AG04450 (cell line): Measurements from ENCODE around the gene CAP2. TPM values are rescaled to one million over a fixed set of nuclear protein-coding genes. Genes with fewer than 3 reads are reported as not detected.
A peak's percentile ranks its signal among the peaks of the same experiment; 100 is the strongest.
"Not testable (repeated sequence)": the region's sequence is repeated elsewhere in the genome, so short reads cannot be mapped to it uniquely, and the experiment has no call there.

Experiments
- CTCF ChIA-PET: fragments of 300-600, 350-600 bp; formaldehyde crosslinking; extraction: SDS; loops from one replicate; lab custom pipeline; 2022; ENCODE audit warnings: antibody characterized with exemption, inconsistent platforms; lab: Charles Lee
- POLR2A ChIA-PET: fragments of 350-600 bp; formaldehyde crosslinking; extraction: SDS; loops from one replicate; lab custom pipeline; 2021; ENCODE audit warnings: antibody characterized with exemption, inconsistent platforms; lab: Yijun Ruan, JAX
- DNase-seq: peaks from one replicate; pipeline ENCODE4 v3.0.0-alpha.2; 2011; ENCODE audit warnings: low read depth, low spot score
- H3K27ac ChIP-seq: one replicate; pipeline ENCODE4 v1.5.1; 2012; ENCODE audit warnings: low read depth, low read length, control low read depth
- H3K27me3 ChIP-seq: one replicate; pipeline ENCODE4 v1.6.0; 2012; ENCODE audit warnings: low read length; ENCODE audit not compliant: control insufficient read depth, insufficient read depth
- H3K4me3 ChIP-seq: 2 replicates; pipeline ENCODE4 v1.5.1; 2011; ENCODE audit warnings: mild to moderate bottlenecking, low read depth, low read length, control low read depth
- H3K9me3 ChIP-seq: 2 replicates; pipeline ENCODE4 v1.5.1; 2012; ENCODE audit warnings: low read length; ENCODE audit not compliant: control insufficient read depth, insufficient read depth
- polyA plus RNA-seq: library from polyadenylated mRNA; depleted of rRNA; stranded (reverse); fragments of >200 nt; gene quantifications from 2 replicates; pipeline ENCODE4 v1.2.3, GENCODE V29; 2011
- TF ChIP-seq, protein P1 (sequence below): IDR thresholded peaks from 2 replicates; pipeline ENCODE4 v1.5.1; 2011; ENCODE audit warnings: low read depth, low read length, control low read depth, inconsistent platforms

The CAP2 gene
- polyA plus RNA-seq, 1 experiment: 74.4 TPM

DNA sequence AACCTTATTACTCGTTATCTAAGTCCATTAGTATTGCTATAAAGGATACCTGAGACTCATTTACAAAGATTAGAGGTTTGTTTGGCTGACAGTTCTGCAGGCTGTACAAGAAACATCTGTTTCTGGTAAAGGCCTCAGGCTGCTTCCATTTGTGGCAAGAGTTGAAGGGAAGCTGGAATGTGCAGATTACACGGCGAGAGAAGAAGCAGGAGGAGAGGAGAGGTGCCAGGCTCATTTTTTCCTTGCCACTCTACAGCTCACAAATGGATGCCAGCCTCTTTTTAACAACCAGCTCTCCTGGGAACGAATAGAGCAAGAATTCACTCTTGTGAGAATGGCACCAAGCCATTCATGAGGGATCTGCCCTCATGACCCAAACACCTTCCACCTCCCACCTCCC, 14.7 kb downstream of the CAP2 start:
- H3K27ac ChIP-seq: no peak overlapping the region
- ChIA-PET POLR2A (no interaction called here), CTCF (no interaction called here)
- H3K4me3 ChIP-seq: no peak overlapping the region
- DNase-seq: no peak
- H3K27me3 ChIP-seq: no peaks in the 10 kb centered on the region
- TF ChIP-seq, protein P1, sequence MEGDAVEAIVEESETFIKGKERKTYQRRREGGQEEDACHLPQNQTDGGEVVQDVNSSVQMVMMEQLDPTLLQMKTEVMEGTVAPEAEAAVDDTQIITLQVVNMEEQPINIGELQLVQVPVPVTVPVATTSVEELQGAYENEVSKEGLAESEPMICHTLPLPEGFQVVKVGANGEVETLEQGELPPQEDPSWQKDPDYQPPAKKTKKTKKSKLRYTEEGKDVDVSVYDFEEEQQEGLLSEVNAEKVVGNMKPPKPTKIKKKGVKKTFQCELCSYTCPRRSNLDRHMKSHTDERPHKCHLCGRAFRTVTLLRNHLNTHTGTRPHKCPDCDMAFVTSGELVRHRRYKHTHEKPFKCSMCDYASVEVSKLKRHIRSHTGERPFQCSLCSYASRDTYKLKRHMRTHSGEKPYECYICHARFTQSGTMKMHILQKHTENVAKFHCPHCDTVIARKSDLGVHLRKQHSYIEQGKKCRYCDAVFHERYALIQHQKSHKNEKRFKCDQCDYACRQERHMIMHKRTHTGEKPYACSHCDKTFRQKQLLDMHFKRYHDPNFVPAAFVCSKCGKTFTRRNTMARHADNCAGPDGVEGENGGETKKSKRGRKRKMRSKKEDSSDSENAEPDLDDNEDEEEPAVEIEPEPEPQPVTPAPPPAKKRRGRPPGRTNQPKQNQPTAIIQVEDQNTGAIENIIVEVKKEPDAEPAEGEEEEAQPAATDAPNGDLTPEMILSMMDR: no peak
- peaks cover 11% of the 10 kb centered on the region for H3K9me3 ChIP-seq

DNA sequence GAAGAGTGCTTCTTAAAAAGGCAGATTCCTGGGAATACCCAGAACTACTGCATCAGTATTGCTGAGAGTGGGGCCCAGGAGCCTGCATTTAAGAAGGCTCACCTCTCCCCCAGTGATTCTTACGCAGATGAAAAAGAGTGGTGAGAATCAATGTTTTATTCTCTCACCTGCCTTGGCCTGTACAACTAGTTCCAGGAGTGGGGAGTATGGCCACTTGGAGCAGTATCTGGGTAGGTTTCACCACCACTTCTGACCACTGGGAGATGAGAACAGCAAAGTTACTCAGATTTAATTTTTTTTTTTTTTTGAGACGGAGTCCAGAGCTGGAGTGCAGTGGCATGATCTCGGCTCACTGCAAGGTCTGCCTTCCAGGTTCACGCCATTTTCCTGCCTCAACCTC, 16.9 kb downstream of the CAP2 start:
- Histone ChIP-seq H3K9me3 (peaks cover 11% of the 10 kb centered on the region), H3K4me3 (no peak overlapping the region), H3K27me3 (no peaks in the 10 kb centered on the region), H3K27ac (no peak overlapping the region)
- TF ChIP-seq, protein P1: no peak
- CTCF ChIA-PET: no interaction called here
- no peak for DNase-seq
- POLR2A ChIA-PET: no interaction called here

DNA sequence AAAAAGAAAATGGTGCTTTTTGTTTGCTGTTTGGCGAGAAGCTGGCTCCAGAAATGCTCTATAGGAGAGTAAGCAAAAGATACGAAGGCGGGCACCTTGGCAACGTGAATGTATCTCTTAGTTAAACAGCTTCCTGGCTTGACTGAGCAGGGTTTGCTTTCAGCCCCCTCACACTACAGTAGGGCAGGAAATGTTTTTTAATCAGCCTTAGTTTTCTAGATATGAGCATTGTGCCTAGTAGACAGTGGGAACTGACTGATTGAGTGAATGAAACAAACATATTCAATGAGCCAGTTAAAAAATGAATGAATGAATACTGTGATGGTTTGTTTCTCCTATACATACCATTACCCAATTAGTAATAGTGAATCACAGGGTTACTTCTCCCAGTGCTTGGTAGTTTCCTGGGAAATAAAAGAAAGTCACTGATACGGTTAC, 19.9 kb downstream of the CAP2 start:
- Histone ChIP-seq H3K9me3 (peaks cover 7% of the 10 kb centered on the region), H3K27ac (peak overlapping the region; percentile 48), H3K4me3 (no peak overlapping the region), H3K27me3 (no peaks in the 10 kb centered on the region)
- CTCF ChIA-PET: no interaction called here
- DNase-seq: no peak
- TF ChIP-seq, protein P1: no peak
- POLR2A ChIA-PET: interaction anchor here (0.7 kb wide), 1 partner anchor 19 kb away, joined by 3 read pairs; no protein-coding TSS in a partner anchor

DNA sequence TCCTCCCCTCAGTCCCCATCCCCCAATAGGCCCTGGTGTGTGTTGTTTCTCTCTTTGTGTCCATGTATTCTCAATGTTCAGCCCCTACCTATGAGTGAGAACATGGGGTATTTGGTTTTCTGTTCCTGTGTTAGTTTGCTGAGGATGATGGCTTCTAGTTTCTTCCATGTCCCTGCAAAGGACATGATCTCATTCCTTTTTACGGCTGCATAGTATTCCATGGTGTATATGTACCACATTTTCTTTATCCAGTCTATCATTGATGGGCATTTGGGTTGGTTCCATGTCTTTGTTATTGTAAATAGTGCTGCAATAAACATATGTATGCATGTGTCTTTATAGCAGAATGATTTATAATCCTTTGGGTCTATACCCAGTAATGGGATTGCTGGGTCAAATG, 21.0 kb downstream of the CAP2 start:
- CTCF ChIA-PET, POLR2A ChIA-PET, H3K4me3 ChIP-seq, H3K27ac ChIP-seq, H3K9me3 ChIP-seq, H3K27me3 ChIP-seq, DNase-seq: not testable (repeated sequence)

DNA sequence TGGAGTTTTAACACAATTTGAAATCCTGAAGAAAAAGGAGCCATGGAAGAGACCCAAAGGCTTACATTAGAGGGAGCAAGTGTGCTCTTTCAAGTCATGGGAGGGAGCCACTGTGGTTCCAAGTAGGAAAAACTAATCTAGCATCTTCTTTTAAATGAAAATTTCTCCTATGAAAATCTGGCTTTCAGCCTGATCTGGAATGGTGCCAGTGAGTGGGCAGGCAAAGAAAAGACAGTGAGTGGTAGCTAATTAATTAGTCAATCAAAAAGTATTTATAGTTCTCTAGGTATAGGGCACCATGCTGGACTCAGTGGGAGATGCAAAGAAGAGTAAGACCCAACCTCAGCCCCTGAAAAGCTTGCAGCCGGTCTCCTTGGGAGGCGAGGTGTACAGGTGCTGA, 21.9 kb downstream of the CAP2 start:
- POLR2A ChIA-PET: no interaction called here
- H3K27ac ChIP-seq: no peak overlapping the region
- H3K27me3 ChIP-seq: no peaks in the 10 kb centered on the region
- CTCF ChIA-PET: interaction anchor here (0.6 kb wide), 1 partner anchor 14 kb away, joined by 3 read pairs; no protein-coding TSS in a partner anchor
- peaks cover 4% of the 10 kb centered on the region for H3K9me3 ChIP-seq
- no peak for DNase-seq
- TF ChIP-seq, protein P1: no peak
- no peak overlapping the region for H3K4me3 ChIP-seq
